NCI-H2227 treated with DMSO at 0.1 percent for 48 hours (cell line): ENCODE measurements around the gene TEX101.
A peak's percentile ranks its signal among the peaks of the same experiment; 100 is the strongest.

ENCODE experiments used
- DNase-seq: peaks from one replicate; lab custom pipeline; 2025; lab: John Stamatoyannopoulos, UW

TEX101 gene

GRCh38 chr19:43447655-43448054 lies 33.0 kb downstream of the TEX101 start:
- DNase-seq, result no peak

- DNase-seq, result no peak
These were observed 35.9 kb downstream of the TEX101 start for GRCh38 chr19:43450545-43450997.

DNA sequence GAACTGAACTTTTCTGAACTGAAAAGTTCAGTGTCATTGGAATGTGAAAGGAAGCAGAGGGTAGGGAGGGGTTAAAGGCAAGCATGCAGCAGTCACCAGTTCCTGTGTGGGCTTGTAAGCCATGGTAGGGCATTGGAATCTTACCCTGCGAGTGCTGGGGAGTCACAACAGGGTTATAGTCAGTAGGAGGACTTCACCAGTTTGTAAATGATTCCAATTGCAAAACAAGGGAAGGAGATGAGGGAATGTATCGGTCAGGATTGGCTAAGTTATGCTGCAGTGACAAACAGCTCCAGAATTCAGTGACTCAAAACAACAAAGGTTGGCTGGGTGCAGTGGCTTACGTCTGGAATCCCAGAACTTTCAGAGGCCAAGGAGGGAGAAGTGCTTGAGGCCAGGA lies 37.9 kb downstream of the TEX101 start:
- no peak for DNase-seq

DNA sequence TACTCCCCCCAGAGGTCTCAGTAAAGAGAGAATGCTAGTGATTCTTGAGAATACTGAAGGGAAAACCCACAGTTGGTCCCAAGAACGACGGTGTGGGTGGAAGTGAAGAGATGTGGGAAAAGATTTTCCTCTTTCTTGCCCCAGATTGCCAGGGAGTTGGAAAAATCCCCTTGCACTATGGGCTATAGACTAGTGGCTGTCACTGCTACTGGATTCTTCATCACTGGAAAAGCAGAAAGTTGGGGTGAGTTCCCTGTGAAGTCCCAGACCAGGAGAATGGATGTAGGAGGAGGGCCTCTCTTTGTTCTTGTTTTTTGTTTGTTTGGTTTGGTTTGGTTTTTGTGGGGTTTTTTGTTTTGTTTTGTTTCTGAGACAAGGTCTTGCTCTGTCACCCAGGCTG lies 39.3 kb downstream of the TEX101 start:
- DNase-seq, result no peak

GRCh38 chr19:43455321-43456113 lies 40.8 kb downstream of the TEX101 start:
- no peak for DNase-seq

GRCh38 chr19:43457809-43458208 lies 43.1 kb downstream of the TEX101 start:
- DNase-seq, result no peak

- DNase-seq, result no peak
These were observed 45.8 kb downstream of the TEX101 start for GRCh38 chr19:43460362-43461016.

GRCh38 chr19:43461303-43461702 lies 46.6 kb downstream of the TEX101 start:
- no peak for DNase-seq

DNA sequence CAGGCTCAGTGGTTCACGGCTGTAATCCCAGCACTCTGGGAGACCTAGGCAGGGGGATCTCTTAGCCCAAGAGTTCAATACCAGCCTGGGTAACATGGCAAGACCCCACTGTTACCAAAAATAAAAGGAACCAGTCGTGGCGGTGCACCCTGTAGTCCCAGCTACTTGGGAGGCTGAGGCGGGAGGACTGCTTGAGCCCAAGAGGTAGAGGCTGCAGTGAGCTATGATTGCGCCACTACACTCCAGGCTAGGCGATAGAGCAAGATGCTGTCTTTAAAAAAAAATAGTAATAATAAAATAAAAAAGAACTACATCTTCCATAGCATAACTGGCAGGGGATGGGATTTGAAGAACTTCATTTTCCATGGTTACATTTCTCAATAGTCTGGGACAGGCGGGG lies 47.7 kb downstream of the TEX101 start:
- DNase-seq, result no peak

GRCh38 chr19:43462785-43463380 lies 48.2 kb downstream of the TEX101 start:
- no peak for DNase-seq

DNA sequence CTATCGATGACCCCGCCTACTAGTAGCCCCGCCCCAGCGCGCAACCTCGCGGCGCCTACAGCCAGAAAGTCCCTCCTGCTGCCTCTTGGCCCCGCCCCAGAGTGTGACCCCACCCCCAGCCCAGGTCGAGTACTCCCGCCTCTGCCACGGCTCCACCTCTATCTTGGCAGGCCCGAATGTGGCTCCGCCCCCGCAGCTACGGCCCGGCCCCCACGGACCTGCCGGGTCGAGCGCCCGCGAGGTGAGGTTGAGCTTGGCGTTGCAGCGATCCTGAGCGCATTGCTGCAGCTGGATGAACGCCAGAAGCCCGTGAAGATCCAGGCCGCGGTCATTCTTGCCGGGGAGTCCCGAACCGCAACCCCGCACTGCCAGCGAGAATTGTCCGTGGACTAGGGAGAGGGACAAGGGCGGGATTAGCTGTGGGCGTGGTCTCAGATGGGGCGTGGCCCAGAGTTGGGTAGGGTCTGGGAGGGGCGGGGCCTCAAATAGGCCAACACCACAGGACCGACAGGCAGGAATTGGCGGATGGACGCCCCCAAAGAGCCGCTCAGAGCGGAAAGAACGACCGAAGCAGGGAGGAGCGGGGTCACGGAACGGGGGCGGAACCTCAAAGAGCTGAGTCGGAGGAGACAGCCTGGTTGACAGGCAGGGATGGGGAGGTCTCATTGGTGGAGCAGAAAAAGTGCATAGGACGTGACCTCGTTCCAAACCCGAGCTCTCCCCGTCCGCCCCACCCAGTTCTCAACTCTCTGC lies 48.9 kb downstream of the TEX101 start:
- DNase-seq, result peak; percentile 85

DNA sequence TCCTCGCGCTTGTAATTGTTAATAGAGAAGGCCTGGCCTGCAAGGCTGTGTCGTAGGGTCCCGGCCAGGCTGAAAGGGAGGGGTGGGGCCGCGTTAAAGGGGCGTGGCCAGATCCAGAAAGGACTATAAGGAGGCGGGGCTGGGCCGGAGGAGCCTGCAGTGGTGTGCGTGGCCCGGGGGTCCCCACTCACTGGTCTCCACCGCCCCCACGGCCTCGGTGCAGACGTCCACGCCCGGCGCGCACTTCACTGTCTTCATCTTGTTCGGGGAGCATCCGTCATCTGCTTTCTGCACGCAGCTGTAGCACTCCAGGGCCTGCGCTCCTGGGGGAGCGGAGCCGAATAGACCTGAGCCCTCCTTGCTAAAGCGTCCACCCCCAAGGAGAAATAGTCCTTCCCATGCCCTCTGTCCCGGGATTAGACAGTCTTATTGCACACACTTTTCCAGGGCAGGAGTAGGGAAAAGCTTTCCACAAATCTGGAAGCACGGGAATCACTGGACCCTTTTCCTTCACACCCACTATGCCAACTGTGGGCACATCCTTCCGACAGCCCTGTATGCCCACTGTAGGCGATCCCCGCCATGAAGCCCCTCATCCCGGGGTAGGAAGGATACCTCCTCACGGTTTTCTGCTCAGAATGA lies 49.6 kb downstream of the TEX101 start:
- peak; percentile 65 for DNase-seq

DNA sequence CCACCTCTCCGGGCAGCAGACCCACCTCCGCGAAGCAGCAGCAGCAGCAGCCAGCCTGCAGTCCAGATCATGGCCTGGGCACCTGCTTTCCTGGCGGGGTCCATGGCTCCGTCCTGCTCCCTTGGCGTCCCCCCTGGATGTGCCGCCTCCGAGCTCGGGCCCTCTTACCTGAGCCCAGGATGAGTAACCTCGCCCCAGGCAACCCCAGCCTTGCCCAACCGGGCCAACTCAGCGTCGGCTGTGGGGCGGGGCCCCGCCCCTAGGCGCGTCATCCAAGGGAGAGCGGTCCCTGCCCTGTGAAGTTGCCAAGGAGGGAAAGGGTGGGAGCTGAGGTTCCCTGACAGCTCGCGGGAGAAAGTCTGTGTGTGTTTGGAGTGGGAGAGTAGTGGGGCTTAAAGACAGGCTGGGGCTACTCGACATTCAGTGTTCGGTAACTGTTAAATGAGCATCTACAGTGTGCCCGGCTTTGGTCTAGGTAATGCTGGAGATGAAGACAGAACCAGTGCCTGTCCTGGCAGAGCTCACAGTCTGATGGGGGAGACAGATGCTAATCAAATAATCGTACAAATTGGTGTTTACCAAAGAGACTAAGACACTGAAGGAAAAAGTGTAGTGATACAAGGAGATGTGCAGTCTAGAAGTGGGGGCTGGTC lies 50.9 kb downstream of the TEX101 start, which contains the start of gene LYPD3:
TSS of gene LYPD3 (minus strand) at position 141 of the 653 bp plus-strand sequence. CDS start at position 104, 37 bp downstream.
- no peak for DNase-seq

DNA sequence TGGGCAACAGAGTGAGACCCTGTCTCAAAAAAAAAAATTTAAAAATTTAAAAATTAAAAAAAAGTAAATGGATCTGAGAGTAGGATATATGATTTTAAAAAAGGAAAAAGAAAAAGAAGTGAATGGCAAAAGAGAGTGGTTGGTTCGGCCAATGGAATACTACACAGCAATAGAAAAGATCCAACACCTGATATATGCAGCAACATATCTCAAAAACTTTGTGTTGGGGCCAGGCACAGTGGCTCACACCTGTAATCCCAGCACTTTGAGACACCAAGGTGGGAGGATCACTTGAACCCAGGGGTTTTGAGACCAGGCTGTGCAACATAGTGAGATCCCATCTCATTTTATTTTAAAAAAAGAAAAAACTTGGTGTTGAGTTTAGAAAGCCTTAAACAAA lies 52.1 kb downstream of the TEX101 start:
- no peak for DNase-seq

- DNase-seq, result no peak
These were observed 52.6 kb downstream of the TEX101 start for GRCh38 chr19:43467276-43467675.

- DNase-seq, result no peak
These were observed 53.0 kb downstream of the TEX101 start for GRCh38 chr19:43467730-43468129.
